Central memory CD8-positive, alpha-beta T cell (primary cell): ENCODE measurements around the gene TBC1D22A.

ENCODE experiments used
- ATAC-seq: fragments of 150-1000 bp; cut with Tn5 transposase; replicated peaks from 2 replicates; pipeline ENCODE4 v1.10.0; 2022; ENCODE audit warnings: mild to moderate bottlenecking, moderate FRiP score, moderate number of reproducible peaks; ENCODE audit not compliant: poor library complexity, severe bottlenecking; ENCODE audit errors: extremely low read depth
- DNase-seq, 2 donors: peaks; one replicate each; pipeline ENCODE4 v3.0.0; 2021; ENCODE audit warnings: low spot score in 2 of 2
- H3K27ac Mint-ChIP-seq: one replicate; pipeline ENCODE4 v1.8.0; 2022; ENCODE audit warnings: low read depth, mild to moderate bottlenecking, moderate library complexity, mixed read lengths
- H3K27me3 Mint-ChIP-seq: one replicate; pipeline ENCODE4 v1.8.0; 2022; ENCODE audit warnings: mixed read lengths
- H3K36me3 Mint-ChIP-seq: one replicate; pipeline ENCODE4 v1.8.0; 2022; ENCODE audit warnings: mild to moderate bottlenecking, moderate library complexity, mixed read lengths; ENCODE audit not compliant: insufficient read depth
- H3K4me1 Mint-ChIP-seq: one replicate; pipeline ENCODE4 v1.8.0; 2022; ENCODE audit warnings: mixed read lengths
- H3K4me3 Mint-ChIP-seq: one replicate; pipeline ENCODE4 v1.8.0; 2022; ENCODE audit warnings: mild to moderate bottlenecking, moderate library complexity, mixed read lengths
- H3K9me3 Mint-ChIP-seq: one replicate; pipeline ENCODE4 v1.8.0; 2022; ENCODE audit warnings: mixed read lengths

Gene TBC1D22A

DNA sequence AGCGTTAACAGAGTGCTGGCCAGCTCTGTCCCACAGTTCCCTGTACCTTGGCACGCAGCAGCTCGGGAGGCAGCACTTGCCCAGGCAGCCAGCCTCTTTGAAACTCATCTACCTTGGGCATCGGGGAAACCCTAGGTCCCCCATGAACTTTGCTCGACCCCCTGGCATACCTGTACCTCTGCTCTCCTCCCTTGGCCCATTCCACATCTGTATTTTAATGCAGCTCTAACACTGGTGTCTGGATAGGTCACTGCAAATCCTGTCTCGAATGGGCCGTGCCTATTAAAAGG is 304.1 kb downstream of the TBC1D22A start:
- peaks cover 44% of the 10 kb centered on the region for H3K4me1 Mint-ChIP-seq
- no peaks in the 10 kb centered on the region for H3K9me3 Mint-ChIP-seq
- no peak overlapping the region for H3K4me3 Mint-ChIP-seq
- DNase-seq (no peak), ATAC-seq (no peak)
- H3K36me3 Mint-ChIP-seq: peaks cover 11% of the 10 kb centered on the region
- H3K27me3 Mint-ChIP-seq: no peaks in the 10 kb centered on the region
- H3K27ac Mint-ChIP-seq: no peak overlapping the region

DNA sequence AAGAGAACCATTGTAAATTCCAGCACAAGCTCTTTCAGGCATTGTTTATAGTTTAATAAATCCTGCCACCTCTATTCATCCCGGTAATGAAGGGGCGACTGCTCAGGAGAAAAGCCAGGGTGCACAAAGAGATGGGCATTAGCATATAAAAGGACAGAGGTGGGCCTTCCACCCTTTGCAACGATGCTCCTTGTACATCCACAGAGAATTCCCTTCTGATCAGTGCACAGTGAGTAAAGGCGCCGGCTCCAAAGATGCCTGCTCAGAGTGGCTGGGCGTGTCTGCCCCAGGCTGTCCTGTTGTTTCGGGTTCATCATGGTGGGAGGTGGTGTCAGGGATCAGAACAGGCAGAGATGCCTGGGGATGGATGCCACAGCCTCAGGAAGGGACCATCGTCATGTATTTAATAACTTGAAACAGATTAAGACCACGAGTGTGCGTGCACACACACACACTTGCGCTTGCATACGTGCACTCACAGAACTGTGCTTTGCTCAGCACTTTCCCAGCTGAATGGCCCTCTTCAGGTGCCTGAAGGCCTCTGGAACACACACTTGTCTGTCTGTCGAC is 305.0 kb downstream of the TBC1D22A start:
- Mint-ChIP-seq H3K27ac (no peak overlapping the region), H3K4me3 (no peak overlapping the region), H3K27me3 (no peaks in the 10 kb centered on the region), H3K9me3 (no peaks in the 10 kb centered on the region), H3K4me1 (peaks cover 44% of the 10 kb centered on the region), H3K36me3 (peaks cover 10% of the 10 kb centered on the region)
- no peak for DNase-seq
- no peak for ATAC-seq

DNA sequence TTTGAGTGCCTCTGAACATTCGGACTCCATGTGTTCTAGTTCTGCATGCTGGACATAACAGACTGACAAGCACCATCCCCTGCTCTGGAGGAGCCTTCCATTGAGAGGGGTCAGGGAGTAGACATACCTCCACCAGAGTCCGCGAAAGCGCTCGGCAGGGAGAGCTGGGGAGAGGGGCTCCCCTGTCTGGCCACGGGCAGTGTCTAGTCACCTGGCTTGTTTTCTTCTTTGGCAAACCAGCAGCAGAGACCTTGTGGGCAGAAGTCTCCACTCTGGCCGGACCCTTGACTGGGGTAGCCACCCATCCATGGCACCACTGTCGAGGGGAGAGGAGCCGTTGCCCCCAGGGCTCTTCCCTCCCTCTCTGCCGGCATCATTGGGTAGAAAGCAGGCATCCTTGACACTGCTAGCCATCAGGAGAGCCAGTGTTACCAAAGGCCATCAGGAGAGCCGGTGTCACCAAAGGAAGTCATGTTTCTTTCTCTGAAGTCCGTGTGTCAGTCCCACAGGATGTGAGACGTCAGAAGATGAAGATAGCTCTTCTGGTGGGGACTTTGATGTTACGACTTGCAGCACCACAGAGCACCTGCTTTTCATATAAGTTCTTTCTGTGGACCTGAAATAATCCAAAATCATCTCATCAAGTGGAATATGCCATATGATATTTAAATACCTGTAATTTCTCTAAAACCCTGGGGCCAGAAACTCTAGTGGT is 305.6 kb downstream of the TBC1D22A start:
- DNase-seq (no peak), ATAC-seq (no peak)
- no peak overlapping the region for H3K4me3 Mint-ChIP-seq
- no peak overlapping the region for H3K27ac Mint-ChIP-seq
- H3K36me3 Mint-ChIP-seq: peaks cover 8% of the 10 kb centered on the region
- peaks cover 39% of the 10 kb centered on the region for H3K4me1 Mint-ChIP-seq
- H3K27me3 Mint-ChIP-seq: no peaks in the 10 kb centered on the region
- H3K9me3 Mint-ChIP-seq: no peaks in the 10 kb centered on the region

DNA sequence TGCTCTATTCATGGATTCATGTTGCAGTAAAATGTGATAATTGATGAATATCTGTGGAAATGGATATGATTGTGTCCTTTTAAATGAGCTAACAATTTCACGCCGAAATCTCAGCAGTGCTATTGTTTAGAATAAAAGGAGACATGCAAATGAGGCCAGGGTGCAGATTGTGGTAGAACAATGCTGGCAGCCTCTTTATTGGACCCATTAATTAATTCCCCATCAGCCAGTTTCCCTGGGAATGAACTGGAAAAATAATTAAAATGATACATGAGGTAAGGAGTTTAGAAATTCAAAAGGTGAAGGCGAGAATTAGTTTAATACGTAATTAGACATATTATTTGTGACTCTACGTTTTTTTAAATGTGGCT is 306.2 kb downstream of the TBC1D22A start:
- no peaks in the 10 kb centered on the region for H3K9me3 Mint-ChIP-seq
- no peak overlapping the region for H3K27ac Mint-ChIP-seq
- ATAC-seq: no peak
- no peak overlapping the region for H3K4me3 Mint-ChIP-seq
- H3K27me3 Mint-ChIP-seq: no peaks in the 10 kb centered on the region
- peaks cover 36% of the 10 kb centered on the region for H3K4me1 Mint-ChIP-seq
- DNase-seq: no peak
- peaks cover 8% of the 10 kb centered on the region for H3K36me3 Mint-ChIP-seq

DNA sequence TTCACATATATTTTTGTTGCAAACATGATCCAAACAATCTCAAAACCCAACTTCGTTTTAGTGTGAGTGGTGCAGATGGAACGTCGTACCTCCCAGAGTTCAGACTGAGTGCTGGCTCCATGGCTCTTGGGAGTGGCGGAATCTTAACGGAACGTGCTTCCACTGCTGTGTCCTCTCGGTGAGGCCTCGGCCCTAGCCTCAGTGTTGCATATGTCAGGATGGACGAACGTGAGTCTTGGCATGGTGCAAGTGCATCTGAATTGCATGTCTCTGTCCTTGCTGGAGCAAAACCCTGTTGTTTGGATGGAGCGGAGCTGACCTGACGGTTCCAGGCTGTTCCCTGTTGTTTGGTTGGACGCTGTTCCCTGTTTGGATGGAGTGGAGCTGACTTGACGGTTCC is 306.8 kb downstream of the TBC1D22A start:
- ATAC-seq (no peak), DNase-seq (no peak)
- peaks cover 36% of the 10 kb centered on the region for H3K4me1 Mint-ChIP-seq

DNA sequence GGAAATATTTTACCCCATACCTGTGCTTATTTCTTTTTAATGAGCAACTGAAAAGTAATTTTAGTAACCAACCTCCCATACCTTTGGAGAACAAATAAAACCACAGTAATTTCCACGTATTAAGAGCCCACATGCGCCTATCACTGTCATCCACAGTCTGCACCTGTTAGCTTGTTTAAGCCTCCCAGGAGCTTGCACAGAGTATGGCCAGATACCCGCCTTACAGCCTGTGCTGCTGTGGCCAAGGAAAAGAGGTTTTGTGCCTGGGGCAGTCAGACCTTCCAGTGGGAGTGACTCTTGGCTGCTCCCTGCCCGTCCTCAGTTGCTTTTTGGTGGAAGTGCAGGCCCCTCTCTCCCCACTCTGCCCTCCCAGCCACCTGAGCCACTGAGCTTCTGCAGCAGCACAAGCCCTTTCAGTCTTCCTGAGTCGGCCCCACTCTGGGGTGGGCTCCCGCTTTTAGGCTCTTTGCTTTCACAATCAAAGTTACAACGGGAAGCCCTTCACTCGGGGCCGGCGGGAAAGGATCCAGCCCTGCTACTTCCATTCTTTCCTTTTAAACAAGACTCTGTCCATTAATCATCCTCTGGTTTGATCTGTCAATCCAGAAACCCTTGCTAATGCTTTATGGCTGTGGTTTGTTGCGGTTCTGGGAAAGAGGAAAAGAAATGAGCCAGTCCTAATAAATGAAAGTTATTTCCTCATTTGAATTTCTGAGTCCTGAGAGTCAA is 308.8 kb downstream of the TBC1D22A start:
- H3K9me3 Mint-ChIP-seq: no peaks in the 10 kb centered on the region
- H3K4me3 Mint-ChIP-seq: no peak overlapping the region
- DNase-seq (no peak), ATAC-seq (no peak)
- peaks cover 5% of the 10 kb centered on the region for H3K36me3 Mint-ChIP-seq
- peaks cover 26% of the 10 kb centered on the region for H3K4me1 Mint-ChIP-seq
- H3K27ac Mint-ChIP-seq: peak overlapping the region; percentile 61
- no peaks in the 10 kb centered on the region for H3K27me3 Mint-ChIP-seq

More for the DNA sequence above, 306.8 kb downstream of the TBC1D22A start:
- no peak overlapping the region for H3K27ac Mint-ChIP-seq
- H3K27me3 Mint-ChIP-seq: no peaks in the 10 kb centered on the region
- H3K4me3 Mint-ChIP-seq: no peak overlapping the region
- peaks cover 7% of the 10 kb centered on the region for H3K36me3 Mint-ChIP-seq
- no peaks in the 10 kb centered on the region for H3K9me3 Mint-ChIP-seq

DNA sequence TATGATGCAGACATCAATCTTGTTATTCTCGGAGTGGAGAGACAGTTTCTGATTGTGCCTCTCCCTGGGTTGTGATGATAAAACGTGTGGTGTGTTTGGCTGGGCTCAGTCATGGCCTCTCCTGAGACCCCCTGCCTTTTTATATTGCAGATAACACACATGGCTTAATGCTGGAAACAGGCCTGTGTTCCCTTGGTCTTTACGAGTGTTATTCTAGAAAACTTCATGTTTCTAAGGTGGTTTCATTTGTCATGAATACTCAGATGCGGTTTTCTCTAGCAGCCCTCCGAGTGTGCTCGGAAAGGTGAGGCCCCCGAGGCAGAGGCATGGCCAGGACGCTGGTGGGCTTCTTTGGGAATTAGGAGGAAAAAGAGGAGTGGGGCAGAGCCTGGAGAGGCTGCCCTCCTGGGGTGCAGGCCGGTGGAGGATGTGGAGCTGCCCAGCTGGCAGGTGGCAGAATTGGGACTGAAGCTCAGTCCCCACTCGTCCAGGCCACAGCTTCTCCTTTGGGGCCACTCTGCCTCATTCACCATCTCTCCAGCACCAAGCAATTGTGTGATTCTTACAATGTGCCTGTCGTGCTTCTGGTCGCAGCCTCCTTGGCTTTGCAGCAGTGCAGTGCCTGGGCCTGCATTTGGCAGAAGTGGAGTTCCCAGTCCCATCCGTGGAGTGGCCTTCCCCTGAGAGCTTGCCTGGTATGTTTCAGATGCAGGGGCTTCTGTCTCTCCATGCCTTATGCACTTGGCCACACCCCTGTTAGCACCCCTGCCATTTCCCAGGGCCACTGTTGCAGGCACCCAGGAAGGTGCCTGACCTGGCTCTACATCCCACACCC is 309.6 kb downstream of the TBC1D22A start:
- no peaks in the 10 kb centered on the region for H3K9me3 Mint-ChIP-seq
- no peak overlapping the region for H3K4me3 Mint-ChIP-seq
- peak overlapping the region; percentile 61 for H3K27ac Mint-ChIP-seq
- ATAC-seq (no peak), DNase-seq (no peak)
- peaks cover 5% of the 10 kb centered on the region for H3K36me3 Mint-ChIP-seq
- no peaks in the 10 kb centered on the region for H3K27me3 Mint-ChIP-seq
- peaks cover 31% of the 10 kb centered on the region for H3K4me1 Mint-ChIP-seq

DNA sequence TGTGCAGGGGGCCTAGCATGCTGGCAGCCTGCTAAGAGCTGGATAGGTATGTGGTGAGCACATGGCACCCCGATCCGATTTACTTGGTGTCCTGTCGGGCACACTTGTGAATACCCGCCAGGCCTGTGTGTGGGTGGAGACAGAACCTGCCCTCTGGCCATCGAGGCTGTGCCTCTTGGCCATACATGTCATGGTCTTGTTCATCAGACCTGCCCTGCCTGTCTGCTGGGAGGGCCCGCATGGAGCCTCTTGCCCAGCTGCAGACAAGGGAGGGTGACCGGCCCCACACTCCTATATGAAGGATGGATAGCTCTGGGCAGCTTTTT is 310.2 kb downstream of the TBC1D22A start:
- ATAC-seq: no peak
- Mint-ChIP-seq H3K27ac (no peak overlapping the region), H3K4me3 (no peak overlapping the region), H3K4me1 (peaks cover 26% of the 10 kb centered on the region), H3K36me3 (peaks cover 5% of the 10 kb centered on the region), H3K9me3 (no peaks in the 10 kb centered on the region), H3K27me3 (no peaks in the 10 kb centered on the region)
- no peak for DNase-seq

DNA sequence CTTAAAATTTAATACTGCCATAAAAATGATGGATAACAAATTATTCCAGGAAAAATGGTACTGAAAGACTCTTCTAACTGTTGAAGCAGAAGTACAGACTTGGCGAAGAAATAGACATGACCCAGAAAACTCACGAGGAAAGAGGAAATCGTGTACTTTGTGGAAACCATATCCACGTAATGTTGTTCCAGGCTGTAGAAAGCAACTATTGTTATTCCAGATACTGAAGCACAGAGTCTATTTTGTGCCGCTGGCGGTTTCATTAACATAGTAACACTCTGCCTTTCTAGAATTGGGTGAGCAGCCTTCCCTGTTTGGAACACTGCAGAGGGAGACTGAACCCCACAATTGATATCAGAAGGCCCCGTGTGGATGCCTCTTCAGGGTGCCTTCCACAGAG is 310.6 kb downstream of the TBC1D22A start:
- H3K36me3 Mint-ChIP-seq: peaks cover 5% of the 10 kb centered on the region
- no peaks in the 10 kb centered on the region for H3K27me3 Mint-ChIP-seq
- peaks cover 26% of the 10 kb centered on the region for H3K4me1 Mint-ChIP-seq
- ATAC-seq (no peak), DNase-seq (no peak)
- H3K4me3 Mint-ChIP-seq: no peak overlapping the region
- no peaks in the 10 kb centered on the region for H3K9me3 Mint-ChIP-seq
- H3K27ac Mint-ChIP-seq: no peak overlapping the region

DNA sequence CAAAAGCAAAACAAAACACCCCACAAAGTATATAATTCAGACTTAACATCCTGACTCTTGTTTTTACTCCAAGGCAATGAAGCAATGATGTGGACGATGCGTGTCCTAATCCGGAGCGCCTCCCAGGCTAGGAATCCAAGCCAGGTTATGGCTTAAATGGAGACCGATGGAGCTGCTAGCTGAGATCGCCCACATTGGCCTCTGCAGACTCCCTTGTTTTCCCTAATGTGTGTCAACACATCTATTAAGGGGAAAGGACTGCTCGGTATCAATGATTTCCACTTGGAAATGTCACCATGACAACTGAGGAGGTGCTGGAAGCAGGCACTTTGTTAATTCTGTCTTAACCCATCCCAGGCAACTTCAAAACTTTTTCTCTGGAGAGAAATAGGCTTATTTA is 311.7 kb downstream of the TBC1D22A start:
- peaks cover 22% of the 10 kb centered on the region for H3K4me1 Mint-ChIP-seq
- H3K27ac Mint-ChIP-seq: no peak overlapping the region
- DNase-seq (no peak), ATAC-seq (no peak)
- H3K9me3 Mint-ChIP-seq: no peaks in the 10 kb centered on the region
- H3K36me3 Mint-ChIP-seq: peaks cover 5% of the 10 kb centered on the region
- H3K4me3 Mint-ChIP-seq: no peak overlapping the region
- H3K27me3 Mint-ChIP-seq: no peaks in the 10 kb centered on the region

DNA sequence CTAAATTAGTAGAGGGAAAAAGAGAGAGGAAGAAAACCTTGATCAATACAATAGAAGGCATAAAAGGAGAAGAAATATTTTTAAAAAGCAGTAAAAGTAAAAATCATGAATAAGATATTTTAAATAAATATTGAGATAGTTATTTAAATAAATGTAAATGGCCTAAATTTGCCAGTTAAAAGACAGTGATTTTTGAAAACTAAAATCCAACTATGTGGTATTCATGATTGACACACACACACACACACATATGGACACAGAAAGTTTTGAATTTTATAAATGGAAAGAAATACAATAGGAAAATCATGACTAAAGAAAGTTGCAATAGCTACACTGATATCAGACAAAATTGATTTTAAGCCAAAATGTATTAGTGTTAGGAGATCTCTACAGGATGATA is 313.1 kb downstream of the TBC1D22A start:
- ATAC-seq (no peak), DNase-seq (no peak)
- Mint-ChIP-seq H3K4me1 (peaks cover 13% of the 10 kb centered on the region), H3K36me3 (peaks cover 7% of the 10 kb centered on the region), H3K4me3 (no peak overlapping the region), H3K27ac (no peak overlapping the region), H3K27me3 (no peaks in the 10 kb centered on the region), H3K9me3 (no peaks in the 10 kb centered on the region)

DNA sequence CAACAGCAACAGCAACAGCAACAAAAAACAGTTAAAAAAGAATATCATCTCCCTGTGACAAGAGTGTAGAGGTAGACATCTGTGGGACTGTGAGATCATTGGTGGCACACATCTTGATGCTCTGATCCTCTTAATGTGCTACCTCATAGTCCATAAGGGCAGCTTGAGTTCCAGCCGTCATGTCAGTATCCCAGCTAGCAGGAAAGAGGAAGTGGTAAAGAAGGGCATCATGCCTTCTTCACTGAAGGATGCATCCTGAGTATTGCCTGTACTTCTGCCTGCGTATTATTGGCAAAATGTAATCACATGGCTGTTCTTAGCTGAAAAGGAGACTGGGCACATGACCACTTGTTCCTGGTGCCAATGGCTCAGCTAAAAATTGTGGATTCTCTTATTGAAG is 314.3 kb downstream of the TBC1D22A start:
- DNase-seq (no peak), ATAC-seq (no peak)
- Mint-ChIP-seq H3K4me3 (no peak overlapping the region), H3K27ac (no peak overlapping the region), H3K27me3 (no peaks in the 10 kb centered on the region), H3K36me3 (peaks cover 7% of the 10 kb centered on the region), H3K9me3 (no peaks in the 10 kb centered on the region), H3K4me1 (peaks cover 13% of the 10 kb centered on the region)
